Bronchial epithelial cell (primary cell): ENCODE data around the gene ARFGAP1. TPM values are rescaled to one million over a fixed set of nuclear protein-coding genes. Genes with fewer than 3 reads are reported as not detected.

ENCODE experiments used
- DNase-seq: peaks from one replicate; pipeline ENCODE4 v3.0.0-alpha.2; 2010; ENCODE audit warnings: low read depth
- FAIRE-seq: peaks from 2 replicates; lab custom pipeline; 2011; peaks lifted over from hg19 to GRCh38; lab: Jason Lieb, UNC
- H3K27me3 ChIP-seq: 2 replicates; pipeline ENCODE4 v1.5.1; 2011; ENCODE audit warnings: low read length; ENCODE audit not compliant: control insufficient read depth, insufficient read depth
- H3K36me3 ChIP-seq: 2 replicates; pipeline ENCODE4 v1.5.1; 2011; ENCODE audit warnings: low read length; ENCODE audit not compliant: control insufficient read depth, insufficient read depth
- H3K4me3 ChIP-seq: 2 replicates; pipeline ENCODE4 v1.5.1; 2011; ENCODE audit warnings: mild to moderate bottlenecking, low read depth, low read length, control low read depth
- CTCF ChIP-seq: IDR thresholded peaks from 2 replicates; pipeline ENCODE4 v1.5.1; 2011; ENCODE audit warnings: mild to moderate bottlenecking, moderate library complexity, low read length, control low read depth, inconsistent platforms; ENCODE audit not compliant: insufficient read depth, severe bottlenecking
- total RNA-seq: library from RNA; depleted of rRNA; stranded (reverse); fragments of >200 nt; gene quantifications from 2 replicates; pipeline ENCODE4 v1.2.1, GENCODE V29; 2014

ARFGAP1 gene
- total RNA-seq, 1 donor from 2014 or later = 49.2 TPM

DNA sequence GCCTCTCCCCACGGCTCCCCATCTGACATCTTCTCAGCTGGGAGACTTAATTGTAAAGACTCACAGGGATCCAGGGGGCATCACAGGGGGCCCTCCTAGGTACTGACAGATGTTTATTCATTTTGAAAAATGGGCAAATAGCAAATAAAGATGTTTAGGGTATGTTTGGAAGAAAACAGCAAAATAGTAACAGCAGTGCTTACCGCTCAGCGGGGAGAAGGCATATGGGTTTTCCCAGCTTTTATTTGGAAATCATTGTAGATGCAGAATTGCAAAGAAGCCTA is 39.6 kb upstream of the ARFGAP1 start:
- DNase-seq (no peak), FAIRE-seq (no peak)
- Histone ChIP-seq H3K36me3 (no peaks in the 10 kb centered on the region), H3K27me3 (no peaks in the 10 kb centered on the region), H3K4me3 (no peak overlapping the region)
- no peak for TF ChIP-seq CTCF

DNA sequence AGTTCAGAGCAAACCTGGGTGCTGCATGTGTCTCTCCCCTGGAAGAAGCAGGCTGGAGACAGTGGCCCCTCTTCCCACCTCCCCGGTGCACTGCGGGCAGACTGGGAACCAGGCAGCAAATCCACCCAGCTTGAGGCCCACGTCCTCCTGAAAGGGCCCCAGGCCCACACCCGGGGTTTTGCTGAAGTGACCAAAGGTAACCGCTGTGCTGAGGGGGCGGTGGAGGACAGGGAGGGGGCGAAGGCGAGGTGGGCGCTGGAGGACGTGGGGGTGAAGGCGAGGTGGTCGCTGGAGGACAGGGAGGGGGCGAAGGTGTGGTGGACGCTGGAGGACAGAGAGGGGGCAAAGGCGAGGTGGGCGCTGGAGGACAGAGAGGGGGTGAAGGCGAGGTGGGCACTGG is 38.7 kb upstream of the ARFGAP1 start:
- DNase-seq (no peak), FAIRE-seq (no peak)
- Histone ChIP-seq H3K4me3 (no peak overlapping the region), H3K27me3 (no peaks in the 10 kb centered on the region), H3K36me3 (no peaks in the 10 kb centered on the region)
- no peak for TF ChIP-seq CTCF

DNA sequence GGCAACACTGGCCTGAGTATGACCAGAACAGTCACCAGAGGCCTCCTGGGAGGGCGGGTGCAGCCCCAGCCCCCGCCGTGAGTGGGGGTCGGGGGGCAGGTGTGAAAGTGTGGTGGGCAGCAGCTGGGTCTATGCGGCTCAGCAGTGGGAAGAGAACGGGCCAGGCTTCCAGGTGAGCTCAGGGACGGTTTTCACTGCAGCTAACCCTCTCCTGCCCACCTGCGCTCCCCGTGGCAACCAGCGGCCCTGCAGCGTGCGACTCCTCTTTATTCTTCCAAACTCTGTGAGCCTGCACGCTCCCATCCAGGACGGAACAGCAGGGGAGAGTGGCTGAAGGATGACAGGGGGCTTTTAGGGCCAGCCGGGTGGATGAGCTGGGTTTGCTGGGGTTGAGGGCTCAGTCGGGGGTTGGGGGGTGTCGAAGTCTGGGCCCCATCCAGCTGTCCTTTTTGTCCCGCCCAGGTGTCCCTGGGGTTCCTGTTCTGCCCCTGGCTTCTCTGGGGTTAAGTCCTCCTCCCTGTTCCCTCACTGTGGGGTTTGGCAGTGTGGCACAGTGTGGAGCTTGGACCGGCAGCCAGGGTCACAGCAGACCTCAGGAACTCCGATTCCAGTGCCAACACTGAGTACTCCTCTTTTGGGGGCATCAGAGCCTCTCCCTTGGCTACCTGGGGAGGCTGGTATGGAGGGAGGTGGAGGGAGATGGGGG is 37.8 kb upstream of the ARFGAP1 start:
- TF ChIP-seq CTCF = peak; percentile 87
- Histone ChIP-seq H3K36me3 (no peaks in the 10 kb centered on the region), H3K27me3 (no peaks in the 10 kb centered on the region), H3K4me3 (no peak overlapping the region)
- FAIRE-seq (no peak), DNase-seq (peak; percentile 23)

DNA sequence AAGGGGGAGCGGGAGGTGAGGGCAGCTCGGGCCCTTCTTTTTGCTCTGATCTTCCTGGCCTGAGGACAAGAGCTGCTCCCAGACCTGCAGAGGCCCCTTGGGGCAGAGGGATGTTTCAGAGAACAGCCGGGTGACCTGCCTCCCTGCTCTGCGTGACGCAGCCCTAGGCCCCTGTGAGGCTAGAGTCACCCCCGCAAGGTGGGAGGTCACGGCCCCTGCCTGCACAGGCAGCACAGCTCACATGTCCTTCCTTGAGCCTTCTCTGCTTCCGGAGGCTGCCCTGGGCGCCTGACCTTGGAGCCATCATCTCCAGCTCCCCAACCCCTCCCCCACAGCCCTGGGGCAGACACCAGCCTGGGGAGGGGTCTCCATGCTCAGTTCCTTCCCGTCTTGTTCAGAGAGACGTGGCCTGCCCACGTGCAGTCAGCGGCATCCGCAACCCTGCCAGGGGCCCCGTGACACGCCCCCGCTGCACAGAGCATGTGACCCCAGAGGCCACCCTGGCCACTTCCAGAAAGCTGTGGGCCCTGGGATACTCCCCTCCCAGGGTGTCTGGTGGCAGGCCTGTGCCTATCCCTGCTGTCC is 37.1 kb upstream of the ARFGAP1 start, which contains the start of gene BIRC7:
Gene BIRC7, plus strand, starts transcription at position 507 of the 585 bp plus-strand sequence. CDS start 192 bp downstream, outside the sequence.
- no peak for TF ChIP-seq CTCF
- no peak for FAIRE-seq

GRCh38 chr20:63236116-63236837 is 36.3 kb upstream of the ARFGAP1 start:
- FAIRE-seq (no peak), DNase-seq (no peak)
- no peak for TF ChIP-seq CTCF
- H3K27me3 ChIP-seq = no peaks in the 10 kb centered on the region
- no peak overlapping the region for H3K4me3 ChIP-seq
- no peaks in the 10 kb centered on the region for H3K36me3 ChIP-seq

More for the DNA sequence above, 37.1 kb upstream of the ARFGAP1 start, which contains the start of gene BIRC7:
- DNase-seq = no peak
- Histone ChIP-seq H3K4me3 (no peak within 1 kb of the TSS), H3K27me3 (no peaks in the 10 kb centered on the region), H3K36me3 (no peaks in the 10 kb centered on the region)
